HFFc6 (cell line): Measurements from ENCODE around the gene CMPK2. TPM values are rescaled to one million over a fixed set of nuclear protein-coding genes. Genes with fewer than 3 reads are reported as not detected.

Experiments
- DNase-seq: peaks from one replicate; pipeline ENCODE4 v3.0.0-alpha.2; 2018
- H3K27ac Mint-ChIP-seq: 2 replicates; pipeline ENCODE4 v1.8.0; 2020; ENCODE audit warnings: mild to moderate bottlenecking, mixed read lengths
- H3K27me3 Mint-ChIP-seq: 2 replicates; pipeline ENCODE4 v1.8.0; 2021; ENCODE audit warnings: mild to moderate bottlenecking, moderate library complexity, mixed read lengths; ENCODE audit not compliant: insufficient read depth
- H3K36me3 Mint-ChIP-seq: 2 replicates; pipeline ENCODE4 v1.8.0; 2021; ENCODE audit warnings: low read depth, mixed read lengths
- H3K4me1 Mint-ChIP-seq: 2 replicates; pipeline ENCODE4 v1.8.0; 2020; ENCODE audit warnings: low read depth, mixed read lengths
- H3K4me3 Mint-ChIP-seq: 2 replicates; pipeline ENCODE4 v1.8.0; 2020; ENCODE audit warnings: mild to moderate bottlenecking, moderate library complexity, mixed read lengths
- H3K9me3 Mint-ChIP-seq: 2 replicates; pipeline ENCODE4 v1.8.0; 2020; ENCODE audit warnings: mild to moderate bottlenecking, mixed read lengths
- total RNA-seq, 6 experiments: library from RNA; stranded (reverse); fragmentation: NEBNext Ultra II Directional; extraction: Animal tissue kit (Norgen Biotek cat#: 25700); gene quantifications; 2 replicates in 1 of 6; 3 replicates in 5 of 6; pipeline ENCODE4 v1.2.3, GENCODE V29; 2021
- TF ChIP-seq, protein P1 (sequence below): fragments of 200-600 bp; sonication (generic); IDR thresholded peaks from 2 replicates; pipeline ENCODE4 v1.5.0; 2021; ENCODE audit warnings: antibody characterized with exemption, mild to moderate bottlenecking

Gene CMPK2
- total RNA-seq, 6 experiments from 2014 or later, result not detected

- TF ChIP-seq, protein P1, sequence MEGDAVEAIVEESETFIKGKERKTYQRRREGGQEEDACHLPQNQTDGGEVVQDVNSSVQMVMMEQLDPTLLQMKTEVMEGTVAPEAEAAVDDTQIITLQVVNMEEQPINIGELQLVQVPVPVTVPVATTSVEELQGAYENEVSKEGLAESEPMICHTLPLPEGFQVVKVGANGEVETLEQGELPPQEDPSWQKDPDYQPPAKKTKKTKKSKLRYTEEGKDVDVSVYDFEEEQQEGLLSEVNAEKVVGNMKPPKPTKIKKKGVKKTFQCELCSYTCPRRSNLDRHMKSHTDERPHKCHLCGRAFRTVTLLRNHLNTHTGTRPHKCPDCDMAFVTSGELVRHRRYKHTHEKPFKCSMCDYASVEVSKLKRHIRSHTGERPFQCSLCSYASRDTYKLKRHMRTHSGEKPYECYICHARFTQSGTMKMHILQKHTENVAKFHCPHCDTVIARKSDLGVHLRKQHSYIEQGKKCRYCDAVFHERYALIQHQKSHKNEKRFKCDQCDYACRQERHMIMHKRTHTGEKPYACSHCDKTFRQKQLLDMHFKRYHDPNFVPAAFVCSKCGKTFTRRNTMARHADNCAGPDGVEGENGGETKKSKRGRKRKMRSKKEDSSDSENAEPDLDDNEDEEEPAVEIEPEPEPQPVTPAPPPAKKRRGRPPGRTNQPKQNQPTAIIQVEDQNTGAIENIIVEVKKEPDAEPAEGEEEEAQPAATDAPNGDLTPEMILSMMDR, result no peak
- DNase-seq, result no peak
- no peaks in the 10 kb centered on the region for H3K36me3 Mint-ChIP-seq
- H3K9me3 Mint-ChIP-seq, result peaks cover 32% of the 10 kb centered on the region
- no peak overlapping the region for H3K27ac Mint-ChIP-seq
- H3K4me1 Mint-ChIP-seq, result no peaks in the 10 kb centered on the region
- no peaks in the 10 kb centered on the region for H3K27me3 Mint-ChIP-seq
- no peak overlapping the region for H3K4me3 Mint-ChIP-seq
These were observed 13.5 kb downstream of the CMPK2 start for GRCh38 chr2:6852195-6852594.

DNA sequence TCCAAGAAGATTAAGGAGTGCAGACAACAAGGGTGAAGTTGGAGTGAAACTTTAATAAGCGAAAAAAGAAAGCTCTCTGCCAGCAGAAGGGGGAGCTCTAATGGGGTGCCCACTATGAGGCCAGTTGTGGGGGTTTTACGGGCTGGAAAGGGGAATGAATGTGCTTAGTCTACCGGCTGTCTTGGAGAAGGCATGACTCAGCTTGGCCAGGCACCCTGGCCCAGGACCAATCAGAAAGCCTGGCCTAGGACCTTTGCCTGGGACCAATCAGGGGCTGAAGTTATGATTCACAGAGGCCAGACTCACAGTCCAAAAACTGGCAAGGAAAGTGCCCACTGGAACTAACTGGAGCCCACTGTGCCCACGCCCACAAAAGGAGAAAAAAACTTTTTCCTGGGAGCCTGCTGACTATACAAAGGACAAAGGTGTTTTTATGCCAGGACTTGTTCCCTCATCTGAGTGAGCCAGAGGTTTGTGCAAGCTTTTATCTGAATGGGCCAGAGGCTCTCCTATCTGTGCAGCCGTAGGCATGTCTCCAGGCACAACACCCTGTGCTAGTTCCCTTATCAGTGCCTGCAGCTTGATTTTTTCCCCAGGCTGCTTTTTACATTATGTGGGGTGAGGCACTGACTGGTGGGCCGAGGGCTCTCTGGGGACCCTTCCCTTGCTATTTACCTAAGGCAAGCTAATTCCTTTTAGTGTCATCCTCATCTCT, 18.6 kb downstream of the CMPK2 start:
- Mint-ChIP-seq H3K4me1 (no peaks in the 10 kb centered on the region), H3K4me3 (no peak overlapping the region), H3K9me3 (peaks cover 65% of the 10 kb centered on the region), H3K27me3 (no peaks in the 10 kb centered on the region), H3K36me3 (0 out of 2 replicates have a peak, but pooled peaks cover 4% of the 10 kb centered on the region), H3K27ac (no peak overlapping the region)
- no peak for DNase-seq
- TF ChIP-seq, protein P1, result no peak

DNA sequence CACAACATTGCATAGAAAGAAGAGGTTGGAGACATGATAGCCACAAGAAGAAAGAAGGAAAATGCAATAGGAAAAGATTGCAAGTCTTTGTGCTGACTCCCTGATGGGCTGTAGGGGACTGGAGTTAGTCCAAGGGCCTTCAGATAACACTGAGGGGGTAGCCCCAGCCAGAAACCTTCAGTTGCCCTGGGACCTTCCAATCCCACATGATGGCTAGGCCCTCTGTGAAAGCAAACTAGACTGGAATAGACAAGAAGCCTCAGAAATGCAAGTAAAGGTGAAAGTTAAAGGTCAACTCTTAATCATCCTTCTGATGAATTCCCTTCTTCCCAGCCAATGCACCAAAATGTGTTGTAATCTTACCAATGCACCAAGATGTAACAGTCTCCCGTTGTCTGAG, 19.2 kb downstream of the CMPK2 start:
- H3K27me3 Mint-ChIP-seq, result no peaks in the 10 kb centered on the region
- no peaks in the 10 kb centered on the region for H3K4me1 Mint-ChIP-seq
- H3K36me3 Mint-ChIP-seq, result 0 out of 2 replicates have a peak, but pooled peaks cover 4% of the 10 kb centered on the region
- peaks cover 61% of the 10 kb centered on the region for H3K9me3 Mint-ChIP-seq
- no peak for DNase-seq
- H3K27ac Mint-ChIP-seq, result no peak overlapping the region
- H3K4me3 Mint-ChIP-seq, result no peak overlapping the region
- TF ChIP-seq, protein P1, result no peak

DNA sequence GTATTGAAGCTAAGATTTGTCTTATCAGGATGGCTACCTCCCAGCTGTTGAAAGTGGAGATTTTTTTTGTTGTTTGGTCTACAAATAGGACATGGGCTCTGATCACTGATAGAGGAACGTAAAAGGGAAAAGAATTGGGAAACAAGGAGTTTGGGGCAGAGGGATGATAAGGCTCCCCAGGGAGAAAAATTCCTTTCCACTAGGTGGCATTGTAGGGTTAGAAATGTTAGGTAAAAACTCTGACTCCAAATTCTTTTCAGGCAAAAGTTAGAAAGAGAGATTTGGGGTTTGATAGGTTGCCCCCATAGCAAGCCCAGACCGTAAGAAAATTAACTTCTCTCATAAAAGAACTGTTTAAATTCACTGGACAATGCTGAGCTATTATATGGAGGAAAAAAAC, 19.8 kb downstream of the CMPK2 start:
- TF ChIP-seq, protein P1, result no peak
- H3K9me3 Mint-ChIP-seq, result peaks cover 65% of the 10 kb centered on the region
- 0 out of 2 replicates have a peak, but pooled peaks cover 4% of the 10 kb centered on the region for H3K36me3 Mint-ChIP-seq
- DNase-seq, result no peak
- H3K4me3 Mint-ChIP-seq, result no peak overlapping the region
- no peaks in the 10 kb centered on the region for H3K4me1 Mint-ChIP-seq
- H3K27ac Mint-ChIP-seq, result no peak overlapping the region
- H3K27me3 Mint-ChIP-seq, result no peaks in the 10 kb centered on the region

DNA sequence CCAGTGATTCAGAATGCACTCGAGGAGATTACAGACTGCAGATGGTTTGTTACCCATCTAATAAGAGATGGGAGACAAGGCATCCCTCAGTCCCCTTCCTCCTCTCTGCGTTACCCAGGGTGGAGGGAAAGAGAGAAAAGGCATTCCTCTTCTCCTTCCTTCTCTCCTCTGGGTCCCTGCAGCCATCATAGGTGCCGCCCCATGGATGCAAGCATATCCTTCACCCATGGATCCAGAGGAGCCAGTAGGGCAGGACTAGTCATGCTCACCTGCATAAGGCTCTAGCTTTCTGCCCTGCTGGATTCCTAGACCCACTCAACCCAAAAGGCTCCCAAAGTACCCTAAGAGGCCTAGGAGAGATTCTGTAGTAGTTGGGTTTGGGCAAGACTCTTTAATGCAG, 20.4 kb downstream of the CMPK2 start:
- no peak for DNase-seq
- H3K9me3 Mint-ChIP-seq, result peaks cover 66% of the 10 kb centered on the region
- no peak overlapping the region for H3K4me3 Mint-ChIP-seq
- 0 out of 2 replicates have a peak, but pooled peaks cover 4% of the 10 kb centered on the region for H3K36me3 Mint-ChIP-seq
- TF ChIP-seq, protein P1, result no peak
- H3K4me1 Mint-ChIP-seq, result no peaks in the 10 kb centered on the region
- no peaks in the 10 kb centered on the region for H3K27me3 Mint-ChIP-seq
- H3K27ac Mint-ChIP-seq, result no peak overlapping the region
